RKO (cell line): ENCODE measurements around the gene ZNF385D.
"Not testable (repeated sequence)": the region's sequence is repeated elsewhere in the genome, so short reads cannot be mapped to it uniquely, and the experiment has no call there.

Source experiments
- DNase-seq: peaks from one replicate; pipeline ENCODE4 v3.0.0-alpha.2; 2016; ENCODE audit warnings: low spot score

Gene ZNF385D

DNA sequence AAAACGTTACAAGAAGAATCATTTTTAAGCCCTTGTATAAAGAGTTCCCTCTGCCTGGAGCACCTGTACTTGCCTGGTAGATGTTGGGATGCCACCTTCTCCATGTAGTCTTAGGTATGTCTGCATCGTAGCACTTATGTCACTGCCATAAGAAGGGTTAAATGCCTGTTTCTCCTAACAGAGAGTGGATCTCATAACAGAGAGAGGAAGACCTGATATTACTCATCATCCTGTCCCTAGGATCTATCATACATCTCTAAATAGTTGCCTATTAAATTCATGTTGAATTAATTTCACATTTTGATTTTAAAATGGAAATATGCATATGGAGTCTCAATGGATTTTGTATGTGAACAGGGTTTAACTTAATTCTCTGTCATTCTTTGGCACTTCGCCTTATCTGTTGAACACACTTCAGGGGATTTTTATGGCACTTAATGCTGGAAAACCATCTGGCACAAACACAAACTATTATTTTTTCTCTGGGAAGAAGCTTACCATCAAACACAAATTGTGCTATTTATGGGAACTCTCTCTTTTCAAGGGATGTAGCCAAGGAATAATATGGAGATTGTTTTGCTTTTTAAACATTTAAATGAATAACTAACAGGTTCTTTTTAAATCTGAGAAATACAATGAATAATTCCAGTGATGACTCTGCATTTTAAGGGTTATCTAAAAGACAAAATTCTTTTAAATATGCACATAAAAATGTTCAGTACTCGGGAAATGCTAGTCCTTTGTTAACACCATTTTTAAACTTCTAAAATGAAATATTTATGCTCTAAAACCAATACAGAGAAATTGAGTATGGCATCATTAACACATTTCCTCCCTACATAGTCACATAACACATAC, 230.7 kb downstream of the ZNF385D start:
- DNase-seq: no peak

DNA sequence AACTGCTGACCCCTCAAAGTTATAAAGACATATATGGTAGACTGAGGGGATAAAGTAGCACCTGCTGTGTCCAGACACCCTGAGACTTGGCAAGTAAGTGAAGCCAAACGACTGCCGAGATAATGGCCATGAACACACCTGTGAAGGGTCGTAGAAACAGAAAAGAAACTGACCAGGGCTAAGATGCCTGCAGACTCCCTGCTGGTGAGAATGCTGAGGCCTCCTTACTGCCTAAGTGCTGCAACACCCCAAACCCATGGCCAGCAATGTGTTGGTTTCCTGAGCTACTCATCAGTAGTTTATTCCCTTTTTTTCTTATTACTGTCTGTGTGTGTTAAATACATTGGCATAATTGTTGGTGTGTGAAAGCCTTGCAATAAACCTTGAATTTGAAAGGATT, 233.8 kb downstream of the ZNF385D start:
- no peak for DNase-seq

GRCh38 chr3:21515417-21515816, 235.6 kb downstream of the ZNF385D start:
- no peak for DNase-seq

GRCh38 chr3:21509731-21510470, 241.1 kb downstream of the ZNF385D start:
- no peak for DNase-seq

DNA sequence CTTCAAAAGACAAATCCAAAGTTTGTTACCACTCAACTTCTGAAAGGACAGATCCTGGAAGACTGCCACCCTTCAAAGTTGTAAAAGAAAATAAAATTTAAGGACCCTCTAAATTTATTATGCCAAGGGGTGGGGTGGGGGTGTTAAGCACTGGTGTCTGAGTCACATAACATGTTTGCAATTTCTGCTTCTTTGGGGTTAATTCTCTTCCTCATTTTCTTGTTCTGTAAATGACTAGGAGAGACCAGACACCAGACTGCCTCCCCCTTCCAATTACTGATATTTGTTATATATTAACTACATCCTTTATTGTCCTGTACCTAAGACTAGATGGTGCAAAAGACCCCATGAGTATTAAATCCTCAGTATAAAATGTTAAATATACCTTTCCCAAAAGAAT, 242.8 kb downstream of the ZNF385D start:
- DNase-seq: no peak

- no peak for DNase-seq
These were observed 245.1 kb downstream of the ZNF385D start for GRCh38 chr3:21505711-21506460.

GRCh38 chr3:21502656-21503055, 248.4 kb downstream of the ZNF385D start:
- DNase-seq: no peak

DNA sequence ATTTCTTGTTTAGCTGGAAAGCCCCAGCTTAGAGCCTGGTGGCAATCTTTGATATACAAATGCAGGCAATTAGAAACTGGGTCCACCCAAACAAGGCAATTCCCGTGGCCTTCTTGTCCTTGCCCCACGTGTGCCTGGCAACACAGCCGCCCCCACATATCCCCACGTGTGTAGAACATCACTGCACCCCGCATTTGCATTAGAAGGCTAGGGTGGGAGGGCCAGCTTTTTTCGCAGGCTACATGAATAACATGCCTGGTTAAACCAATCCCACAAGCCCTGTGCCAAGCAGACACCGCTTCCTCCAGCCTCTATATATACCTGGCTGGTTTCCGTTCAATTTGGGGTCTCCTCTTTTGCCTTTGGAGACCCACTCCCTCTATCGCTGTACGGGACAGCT, 250.2 kb downstream of the ZNF385D start:
- DNase-seq: no peak

- not testable (repeated sequence) for DNase-seq
These were observed 260.3 kb downstream of the ZNF385D start for GRCh38 chr3:21490671-21491070.

DNA sequence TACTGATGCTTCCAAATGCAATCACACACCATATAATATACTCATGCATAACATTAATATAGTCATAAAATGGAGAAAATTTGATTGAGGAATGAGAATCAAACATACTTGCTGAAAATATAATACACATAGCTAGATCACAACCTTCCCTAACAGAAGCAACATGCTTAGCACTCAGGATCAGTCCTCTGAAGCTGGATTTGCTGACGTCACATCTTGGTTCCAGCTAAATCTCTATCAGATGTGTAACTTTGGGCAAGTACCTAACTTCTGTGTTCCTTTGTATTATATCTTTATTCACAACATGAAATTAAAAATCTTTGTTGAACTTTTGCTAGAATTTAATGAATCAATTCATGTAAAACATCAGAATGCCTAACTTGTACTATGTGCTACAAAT, 263.5 kb downstream of the ZNF385D start:
- DNase-seq: no peak

GRCh38 chr3:21486024-21486935, 264.7 kb downstream of the ZNF385D start:
- not testable (repeated sequence) for DNase-seq

GRCh38 chr3:21484828-21485144, 266.2 kb downstream of the ZNF385D start:
- DNase-seq: no peak

DNA sequence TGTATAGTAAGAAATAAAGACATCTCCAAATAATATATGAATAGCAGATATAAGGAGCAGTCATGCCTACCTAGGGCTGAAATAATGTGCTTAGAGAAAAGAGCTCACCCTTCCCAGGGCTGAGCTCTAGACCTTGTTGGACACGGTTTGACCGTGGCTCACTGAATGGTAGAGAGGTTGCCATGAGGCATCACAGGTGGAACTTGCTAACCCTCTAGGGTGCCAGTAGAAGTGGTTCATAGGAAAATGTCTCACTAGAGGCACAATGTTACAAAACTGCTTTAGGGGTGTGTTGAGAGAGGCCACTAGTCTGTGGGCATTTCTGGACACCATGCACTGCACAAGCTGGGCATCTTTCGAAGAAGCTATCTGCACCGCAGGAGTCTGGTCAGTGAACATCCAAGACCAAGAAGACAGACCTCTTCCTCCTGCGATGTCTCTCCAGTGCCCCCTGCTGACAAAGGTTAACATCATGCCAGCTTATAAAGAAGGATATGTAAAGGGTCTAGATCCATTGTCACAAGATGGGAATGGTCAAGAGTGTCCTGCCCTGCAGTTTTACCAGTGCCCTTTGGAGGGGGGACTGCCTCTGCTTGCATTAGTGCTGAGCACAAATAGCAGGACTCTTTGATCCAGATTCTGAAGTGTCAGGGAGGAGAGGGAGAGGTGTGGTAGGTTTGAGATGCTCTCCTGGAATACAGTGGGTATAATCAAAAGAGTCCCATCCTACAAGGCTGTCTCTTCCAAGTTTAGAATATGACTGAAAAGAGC, 266.8 kb downstream of the ZNF385D start:
- DNase-seq: peak; percentile 38

DNA sequence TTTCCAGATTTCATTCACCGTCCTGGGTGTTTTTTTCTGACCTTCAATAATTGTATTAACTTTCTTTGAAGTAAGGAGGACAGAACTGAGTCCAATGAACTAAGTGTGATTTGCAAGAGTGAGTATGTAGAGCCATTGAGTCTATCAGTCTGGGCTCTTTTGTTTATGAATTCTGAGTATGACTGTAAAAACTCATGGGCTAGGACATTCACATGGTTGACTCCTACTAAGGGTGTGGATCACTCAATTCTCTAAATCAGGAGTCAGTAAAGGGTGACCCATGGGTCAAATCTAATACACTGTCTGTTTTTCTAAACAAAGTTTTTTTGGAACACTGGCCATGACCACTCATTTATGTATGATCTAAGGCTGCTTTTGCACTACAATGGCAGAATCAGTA, 269.0 kb downstream of the ZNF385D start:
- DNase-seq: no peak

DNA sequence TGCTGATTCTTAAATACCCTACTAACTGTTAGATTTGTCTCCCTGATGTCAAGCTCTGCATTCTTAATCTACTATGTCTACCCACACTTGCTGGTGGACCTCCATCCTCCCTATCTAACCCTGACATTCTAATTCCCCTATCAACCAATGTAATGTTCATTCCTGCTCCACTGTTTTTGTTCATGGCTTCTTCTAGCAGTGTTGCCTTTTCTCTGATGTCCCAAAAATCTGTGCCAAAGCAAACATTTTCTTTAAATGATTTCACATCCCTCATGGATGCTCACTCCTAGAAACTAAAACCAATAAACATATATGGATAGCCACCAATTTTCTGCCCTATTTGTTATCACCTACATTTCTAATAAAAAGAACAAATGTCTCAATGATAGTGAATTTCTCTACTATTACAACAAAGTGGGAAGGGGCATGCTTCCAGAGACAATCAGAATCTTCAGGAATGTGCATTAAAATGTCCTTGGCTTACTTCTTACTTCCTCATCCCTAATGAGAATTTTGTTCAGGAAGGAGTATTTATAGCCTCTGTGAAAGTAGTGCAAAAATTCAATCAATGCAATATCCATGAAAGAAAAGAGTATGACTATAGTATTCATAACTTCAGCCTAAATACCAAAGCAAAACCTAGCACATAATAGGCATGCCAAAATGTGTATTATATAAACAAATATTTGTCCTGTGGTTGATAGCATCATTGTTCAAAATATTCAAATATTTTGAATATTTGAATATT, 273.3 kb downstream of the ZNF385D start:
- DNase-seq: no peak

GRCh38 chr3:21466476-21466875, 284.5 kb downstream of the ZNF385D start:
- no peak for DNase-seq

GRCh38 chr3:21464746-21465145, 286.3 kb downstream of the ZNF385D start:
- DNase-seq: no peak

GRCh38 chr3:21463319-21463718, 287.7 kb downstream of the ZNF385D start:
- DNase-seq: no peak

GRCh38 chr3:21462141-21462540, 288.9 kb downstream of the ZNF385D start:
- DNase-seq: no peak

GRCh38 chr3:21457084-21457483, 293.9 kb downstream of the ZNF385D start:
- no peak for DNase-seq
